HepG2 (cell line): ENCODE measurements around the gene TAS1R3. TPM values are rescaled to one million over a fixed set of nuclear protein-coding genes. Genes with fewer than 3 reads are reported as not detected.
A peak's percentile ranks its signal among the peaks of the same experiment; 100 is the strongest.

Source experiments
- CSRNP2 ChIP-seq: sonication (generic); formaldehyde crosslinking; conservative IDR thresholded peaks from 2 replicates; pipeline ENCODE4 v1.8.0; 2022; ENCODE audit warnings: low read depth, missing genetic modification reagents
- DMAP1 ChIP-seq: IDR thresholded peaks from 2 replicates; pipeline ENCODE4 v1.6.1; 2016
- FOSL2 ChIP-seq: sonication (generic); formaldehyde crosslinking; IDR thresholded peaks from 2 replicates; pipeline ENCODE4 v1.4.0; 2020; ENCODE audit warnings: missing genetic modification reagents
- KAT8 ChIP-seq: IDR thresholded peaks from 2 replicates; pipeline ENCODE4 v1.6.1; 2016; ENCODE audit warnings: missing genetic modification reagents, missing compliant biosample characterization
- KDM5A ChIP-seq: fragments of 200-600 bp; sonication (generic); IDR thresholded peaks from 2 replicates; pipeline ENCODE4 v1.7.0; 2018; ENCODE audit warnings: antibody characterized with exemption, mild to moderate bottlenecking, low read length, borderline replicate concordance
- MEF2D ChIP-seq: sonication (generic); formaldehyde crosslinking; IDR thresholded peaks from 2 replicates; pipeline ENCODE4 v1.5.1; 2020; ENCODE audit warnings: mild to moderate bottlenecking, missing genetic modification reagents
- NFAT5 ChIP-seq: sonication (generic); formaldehyde crosslinking; IDR thresholded peaks from 2 replicates; pipeline ENCODE4 v1.4.0; 2020; ENCODE audit warnings: missing genetic modification reagents
- NFE2 ChIP-seq: sonication (generic); formaldehyde crosslinking; IDR thresholded peaks from 2 replicates; pipeline ENCODE4 v1.4.0; 2020; ENCODE audit warnings: missing genetic modification reagents
- NFRKB ChIP-seq: fragments of 450-650 bp; IDR thresholded peaks from 2 replicates; pipeline ENCODE4 v1.6.1; 2017
- PBX2 ChIP-seq: IDR thresholded peaks from 2 replicates; pipeline ENCODE4 v1.6.1; 2016; ENCODE audit warnings: control low read depth
- POLR2AphosphoS5 ChIP-seq: IDR thresholded peaks from 2 replicates; pipeline ENCODE4 v1.6.1; 2012; ENCODE audit warnings: low read depth, low read length
- RBFOX2 ChIP-seq: fragments of 200-400 bp; formaldehyde crosslinking; IDR thresholded peaks from 2 replicates; pipeline ENCODE4 v1.6.1; 2017; ENCODE audit warnings: low read depth, mild to moderate bottlenecking, low read length
- ZNF234 ChIP-seq: sonication (generic); formaldehyde crosslinking; conservative IDR thresholded peaks from 2 replicates; pipeline ENCODE4 v1.5.1; 2020; ENCODE audit warnings: mild to moderate bottlenecking, missing genetic modification reagents
- ZNF264 ChIP-seq: sonication (generic); formaldehyde crosslinking; IDR thresholded peaks from 2 replicates; pipeline ENCODE4 v1.4.0; 2020; ENCODE audit warnings: missing genetic modification reagents
- ZNF331 ChIP-seq: sonication (generic); formaldehyde crosslinking; IDR thresholded peaks from 2 replicates; pipeline ENCODE4 v1.4.0; 2020; ENCODE audit warnings: missing genetic modification reagents
- ZNF451 ChIP-seq: sonication (generic); formaldehyde crosslinking; IDR thresholded peaks from 2 replicates; pipeline ENCODE4 v1.5.0; 2020; ENCODE audit warnings: mild to moderate bottlenecking, missing genetic modification reagents
- ZNF543 ChIP-seq: sonication (generic); formaldehyde crosslinking; IDR thresholded peaks from 2 replicates; pipeline ENCODE4 v1.4.0; 2020; ENCODE audit warnings: mild to moderate bottlenecking, missing genetic modification reagents
- ZNF605 ChIP-seq: sonication (generic); formaldehyde crosslinking; IDR thresholded peaks from 2 replicates; pipeline ENCODE4 v1.8.0; 2022; ENCODE audit warnings: mild to moderate bottlenecking, missing genetic modification reagents
- ZNF775 ChIP-seq: sonication (generic); formaldehyde crosslinking; IDR thresholded peaks from 2 replicates; pipeline ENCODE4 v1.4.0; 2020; ENCODE audit warnings: missing genetic modification reagents, mild to moderate bottlenecking, moderate library complexity, borderline replicate concordance
- polyA plus RNA-seq, 8 experiments: library from polyadenylated mRNA; depleted of rRNA in 3 of 8; stranded (reverse) in 7 of 8; unstranded in 1 of 8; fragments of >200 nt; fragmentation: Illumina TruSeq in 4 of 8; extraction: Trizol in 4 of 8; gene quantifications; 2 replicates each; pipeline versions ENCODE4 v1.2.1 to v1.2.3, GENCODE V29; 2011 to 2016; ENCODE audit warnings: low read depth in 4 of 8, missing spikeins in 1 of 8, mixed read lengths in 1 of 8; ENCODE audit not compliant: insufficient read depth in 1 of 8
- total RNA-seq, 5 experiments: library from RNA; depleted of rRNA; stranded (reverse); fragments of >200 nt; fragmentation: Illumina TruSeq; extraction: Trizol; gene quantifications; 2 replicates each; pipeline ENCODE4 v1.2.3, GENCODE V29; 2016; ENCODE audit warnings: low read depth in 1 of 5

TAS1R3 gene
- total and polyA plus RNA-seq, 2 of the 13 experiments (the other 11 are each of a cell fraction or from before 2014, with no cell fraction given), result 0.13 to 0.15 TPM

- TF ChIP-seq ZNF605 (no peak), ZNF331 (CRISPR knock-in tag) (0 out of 2 replicates have a peak, but pooled peaks have one; percentile 49), ZNF543 (peak; percentile 48; the same call in 1 of the 2 replicates), KDM5A (peak; percentile 39; the same call in 1 of the 2 replicates), CSRNP2 (CRISPR knock-in tag) (0 out of 2 replicates have a peak, but pooled peaks have one; percentile 17), POLR2AphosphoS5 (peak; percentile 46; the same call in 1 of the 2 replicates), NFE2 (CRISPR knock-in tag) (no peak), PBX2 (CRISPR knock-in tag) (no peak), RBFOX2 (peak; percentile 69), ZNF234 (0 out of 2 replicates have a peak, but pooled peaks have one; percentile 17), DMAP1 (CRISPR knock-in tag) (peak; percentile 88), NFRKB (no peak), NFAT5 (no peak; the same call in 1 of the 2 replicates), ZNF451 (no peak), MEF2D (CRISPR knock-in tag) (no peak), ZNF264 (CRISPR knock-in tag) (peak; percentile 54; the same call in 1 of the 2 replicates), ZNF775 (CRISPR knock-in tag) (no peak), FOSL2 (no peak), KAT8 (CRISPR knock-in tag) (peak; percentile 63)
These were observed 22.9 kb upstream of the TAS1R3 start, which contains the start of the genes ACAP3 and PUSL1 (continued) for GRCh38 chr1:1307923-1308755.
